GM18517 (cell line): ENCODE data around the gene WBP4.

ENCODE experiments used
- ATAC-seq: cut with Tn5 transposase; IDR thresholded peaks from one replicate; pipeline ENCODE4 v1.9.1; 2021; ENCODE audit warnings: mild to moderate bottlenecking, moderate library complexity; ENCODE audit not compliant: unreplicated experiment

Gene WBP4

GRCh38 chr13:41048640-41049039 lies 12.7 kb upstream of the WBP4 start:
- no peak for ATAC-seq

GRCh38 chr13:41049480-41050440 lies 11.5 kb upstream of the WBP4 start:
- ATAC-seq, result no peak

GRCh38 chr13:41052441-41052840 lies 8.9 kb upstream of the WBP4 start:
- no peak for ATAC-seq

- ATAC-seq, result peak; percentile 68
Observed at GRCh38 chr13:41053384-41053826, 7.9 kb upstream of the WBP4 start.

DNA sequence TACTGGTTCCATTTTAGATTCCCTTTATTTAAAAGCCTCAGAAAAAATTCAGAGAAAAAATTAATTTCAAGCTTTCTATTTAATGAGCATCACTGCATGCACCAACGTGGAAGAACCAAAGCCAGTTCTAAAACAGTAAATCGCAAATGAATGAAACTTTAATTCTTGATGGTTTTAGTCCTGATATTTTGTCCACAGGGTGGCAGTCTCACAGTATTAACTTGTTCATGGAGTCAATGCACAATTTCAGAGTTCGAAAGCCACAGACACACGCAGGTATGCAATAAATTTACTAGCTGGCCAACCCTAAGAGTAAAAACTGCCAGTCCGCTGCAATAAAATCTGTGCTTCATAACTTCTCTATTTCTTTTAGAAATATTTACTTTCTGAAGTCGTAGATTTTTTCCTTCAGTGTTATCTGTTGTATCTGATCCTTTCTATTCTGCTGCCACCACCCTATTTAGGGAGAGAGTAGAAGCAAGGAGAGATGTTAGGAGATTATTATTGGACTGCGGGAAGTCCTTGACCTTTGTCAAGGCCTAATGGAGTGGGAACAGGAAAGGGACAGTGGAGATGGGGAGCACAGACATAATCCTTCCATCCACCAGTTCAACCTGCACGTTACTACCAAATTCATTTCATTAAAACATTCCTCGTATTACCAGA lies 7.0 kb upstream of the WBP4 start:
- ATAC-seq, result peak; percentile 40

DNA sequence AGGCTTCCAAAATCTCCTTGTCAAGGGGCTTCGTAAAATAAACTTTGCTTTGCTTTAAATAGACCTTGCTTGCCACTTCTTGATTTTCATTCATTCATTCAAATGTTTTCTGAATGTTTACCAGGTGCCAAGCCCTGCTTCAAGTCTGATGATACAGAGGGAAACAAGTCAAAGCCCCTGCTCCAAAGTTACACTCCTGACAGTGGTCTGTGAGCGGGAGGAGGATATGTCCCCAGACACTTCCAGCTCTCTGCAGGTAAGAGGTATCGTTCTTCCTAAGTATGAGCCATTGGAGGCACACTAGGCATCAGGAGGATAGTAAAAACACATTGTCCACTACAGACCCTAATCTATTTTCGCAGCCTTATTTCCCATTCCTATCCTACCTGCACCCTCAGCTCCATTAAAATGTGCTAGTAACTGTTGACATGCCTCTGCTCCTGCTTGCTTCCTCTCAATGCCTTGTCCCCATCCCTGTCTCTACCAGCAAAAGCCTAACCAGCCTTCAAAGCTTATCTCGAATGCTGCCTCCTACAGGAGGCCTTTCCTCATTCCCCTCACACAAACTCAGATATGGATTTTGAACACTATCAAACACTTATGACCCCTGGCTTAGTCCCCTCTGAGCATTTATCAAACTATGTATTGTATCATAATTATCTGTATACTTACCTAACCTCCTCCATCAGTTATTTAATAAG lies 6.2 kb upstream of the WBP4 start:
- no peak for ATAC-seq

DNA sequence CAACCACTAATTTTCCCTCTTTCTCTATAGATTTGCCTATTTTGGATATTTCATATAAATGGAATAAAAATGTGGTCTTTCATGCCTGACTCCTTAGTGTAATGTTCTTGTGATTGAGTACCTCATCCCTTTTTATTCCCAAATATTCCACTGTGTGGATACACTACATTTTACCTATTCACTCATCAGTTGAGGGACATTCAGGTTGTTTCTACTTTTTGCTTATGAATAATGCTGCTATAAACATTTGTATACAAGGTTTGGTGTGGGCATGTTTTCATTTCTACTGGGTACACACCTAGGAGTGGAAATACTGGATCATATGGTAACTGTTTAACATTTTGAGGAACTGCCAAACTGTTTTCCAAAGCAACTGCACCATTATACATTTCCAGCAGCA lies 5.1 kb upstream of the WBP4 start:
- no peak for ATAC-seq

DNA sequence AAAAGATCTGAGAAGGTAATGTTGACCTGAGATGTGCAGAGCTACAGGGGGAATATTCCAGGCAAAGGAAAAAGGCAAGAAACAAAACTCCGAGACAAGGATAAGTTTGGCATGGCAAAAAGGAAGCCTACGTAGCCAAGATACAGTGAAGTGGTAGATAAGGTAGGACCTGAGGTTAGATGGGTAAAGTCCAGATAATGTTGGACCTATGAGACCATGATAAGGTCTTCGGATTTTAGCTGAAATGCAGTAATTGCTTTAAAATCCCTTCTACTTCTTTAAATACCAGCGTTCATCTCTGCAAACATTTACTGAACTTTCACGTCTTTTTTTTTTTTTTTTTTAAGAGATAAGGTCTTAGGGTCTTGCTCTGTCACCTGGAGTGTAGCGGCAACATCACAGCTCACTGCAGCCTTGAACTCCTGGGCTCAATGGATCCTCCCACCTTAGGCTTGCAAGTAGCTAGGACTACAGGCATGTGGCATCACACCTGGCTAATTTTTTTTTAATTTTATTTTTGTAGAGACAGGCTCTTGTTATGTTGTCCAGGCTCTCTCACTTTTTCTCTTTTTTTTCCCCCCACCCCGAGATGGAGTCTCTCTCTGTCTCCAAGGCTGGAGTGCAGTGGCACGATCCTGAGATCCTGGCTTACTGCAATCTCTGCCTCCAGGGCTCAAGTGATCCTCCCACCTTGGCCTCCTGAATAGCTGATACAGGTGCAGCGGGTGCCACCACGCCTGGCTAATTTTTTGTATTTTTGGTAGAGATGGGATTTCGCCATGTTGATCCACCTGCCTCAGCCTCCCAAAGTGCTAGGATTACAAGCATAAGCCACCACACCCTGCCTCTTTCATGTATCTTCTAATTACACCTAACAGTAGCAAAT lies 4.2 kb upstream of the WBP4 start:
- ATAC-seq, result no peak

GRCh38 chr13:41058295-41059070 lies 2.8 kb upstream of the WBP4 start:
- ATAC-seq, result no peak

DNA sequence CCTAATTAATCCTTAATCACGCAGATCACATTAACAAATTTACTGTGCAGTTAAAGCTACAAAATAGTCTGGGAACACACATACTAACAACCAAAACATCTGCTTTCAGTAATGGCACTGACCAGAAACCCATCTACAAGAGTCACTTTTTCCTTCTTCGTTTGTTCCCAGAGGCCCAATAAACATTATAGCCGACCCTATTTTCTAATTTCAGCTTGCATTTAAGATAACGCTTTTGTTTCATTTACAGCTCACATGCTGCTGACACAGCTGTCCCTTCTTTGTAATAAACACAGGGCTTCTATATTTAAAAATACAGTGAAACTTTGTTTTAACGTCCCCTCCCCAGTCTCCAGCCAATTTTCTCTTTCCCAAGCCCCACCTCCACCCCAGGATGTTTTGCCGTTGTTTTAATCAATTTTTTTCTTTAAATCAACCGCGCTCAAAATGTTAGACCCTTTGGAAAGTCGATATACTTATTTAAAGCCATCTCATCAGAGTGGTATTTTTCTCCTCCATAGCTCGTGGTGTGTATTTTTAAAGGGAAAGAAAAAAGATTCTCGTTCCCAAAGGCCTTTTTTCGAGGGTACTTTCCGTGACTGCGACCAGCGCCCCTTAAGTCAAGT lies 1.7 kb upstream of the WBP4 start:
- no peak for ATAC-seq

DNA sequence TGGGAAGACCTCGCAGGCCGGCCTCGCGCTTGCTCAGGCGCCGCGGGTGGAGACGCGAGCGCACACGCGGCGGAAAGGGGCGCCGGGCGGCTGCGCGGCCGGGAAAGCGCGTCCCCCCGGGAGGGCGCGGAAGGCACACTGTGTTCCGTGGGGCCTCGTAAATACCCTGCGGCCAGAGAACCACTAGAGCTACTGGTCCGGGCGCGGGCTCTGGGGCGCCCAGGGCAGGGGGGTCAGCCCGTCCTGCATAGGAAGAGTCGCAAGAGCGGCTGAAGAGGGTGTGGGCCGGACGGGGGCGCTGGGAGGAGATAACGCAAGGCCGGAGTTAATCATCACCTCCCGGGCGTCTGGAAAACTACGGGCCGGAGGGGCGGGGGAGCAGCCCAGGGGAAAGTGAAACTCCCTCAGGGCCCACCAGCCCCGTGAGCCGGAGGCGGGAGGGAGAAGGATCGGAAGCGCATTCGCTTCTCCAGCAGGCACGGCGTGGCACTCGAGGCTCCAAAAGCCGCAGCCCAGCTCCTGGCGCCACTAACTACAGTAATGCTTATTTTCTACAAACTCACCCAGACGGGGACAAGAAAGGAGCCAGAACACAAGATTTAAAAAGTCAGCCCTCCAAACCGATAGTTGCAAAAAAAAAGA lies 1.1 kb upstream of the WBP4 start:
- ATAC-seq, result peak; percentile 33

- peak; percentile 26 for ATAC-seq
Observed at GRCh38 chr13:41060724-41061074, 610 bp upstream of the WBP4 start.

GRCh38 chr13:41061914-41062837 lies 867 bp downstream of the WBP4 start:
- peak; percentile 38 for ATAC-seq

GRCh38 chr13:41064493-41064892 lies 3.2 kb downstream of the WBP4 start:
- ATAC-seq, result no peak

DNA sequence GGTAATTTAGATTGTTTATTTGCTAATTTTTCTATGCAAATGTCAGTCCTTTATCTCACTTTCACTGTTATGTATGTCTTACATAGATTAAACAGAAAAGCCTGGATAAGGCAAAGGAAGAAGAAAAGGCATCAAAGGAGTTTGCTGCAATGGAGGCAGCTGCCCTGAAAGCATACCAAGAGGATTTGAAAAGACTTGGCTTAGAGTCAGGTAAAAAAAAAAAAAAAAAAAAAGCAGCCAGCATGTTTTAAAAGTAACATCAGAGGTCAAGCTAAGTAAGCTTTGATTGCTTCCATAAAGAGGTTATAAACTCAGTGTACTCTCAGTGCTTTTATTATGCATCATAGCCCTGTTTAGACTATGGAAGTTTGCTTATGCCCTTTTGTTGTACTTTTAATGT lies 3.8 kb downstream of the WBP4 start:
- no peak for ATAC-seq

DNA sequence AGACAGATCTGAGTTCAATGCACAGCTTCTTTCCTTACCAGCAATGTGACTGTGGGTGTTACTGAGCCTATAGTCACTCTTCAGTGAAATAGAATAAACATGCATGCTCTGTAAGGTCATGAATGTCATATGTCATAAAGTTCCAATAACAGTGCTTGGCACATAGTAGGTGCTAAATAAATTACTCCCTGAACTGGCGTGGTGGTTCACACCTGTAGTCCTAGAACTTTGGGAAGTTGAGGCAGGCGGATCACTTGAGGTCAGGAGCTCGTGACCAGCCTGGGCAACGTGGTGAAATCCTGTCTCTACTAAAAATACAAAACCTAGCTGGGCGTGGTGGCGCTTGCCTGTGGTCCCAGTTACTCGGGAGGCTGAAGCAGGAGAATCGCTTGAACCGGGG lies 13.2 kb downstream of the WBP4 start:
- ATAC-seq, result no peak

GRCh38 chr13:41075034-41075433 lies 13.7 kb downstream of the WBP4 start:
- ATAC-seq, result no peak

DNA sequence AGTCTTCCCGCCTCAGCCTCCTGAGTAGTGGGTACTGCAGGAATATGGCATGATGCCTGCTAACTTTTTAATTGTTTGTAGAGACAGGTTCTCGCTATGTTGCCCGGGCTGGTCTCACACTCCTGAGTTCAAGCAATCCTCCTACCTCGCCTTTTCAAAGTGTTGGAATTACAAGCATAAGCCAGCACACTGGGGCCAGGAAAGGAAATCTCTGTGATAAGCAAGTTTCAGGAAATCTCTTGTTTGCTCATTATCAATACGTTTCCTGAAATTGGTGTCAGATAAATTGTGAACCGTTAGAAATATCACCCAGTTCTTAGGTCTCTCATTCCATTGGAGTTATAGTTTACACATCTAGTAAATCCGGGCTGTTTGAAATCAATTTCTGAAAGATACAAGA lies 14.2 kb downstream of the WBP4 start:
- no peak for ATAC-seq
